ENCODE data around the gene WDR27.
"Not testable (repeated sequence)": the region's sequence is repeated elsewhere in the genome, so short reads cannot be mapped to it uniquely, and the experiment has no call there.

The WDR27 gene

GRCh38 chr6:169617562-169617961 is 84.3 kb downstream of the WDR27 start:
- H3F3A ChIP-seq (ENCODE audit: insufficient read depth, low read length) = no peaks in the 10 kb centered on the region
- H3K4me2 ChIP-seq (ENCODE audit: low read depth, low read length) = no peak overlapping the region
- H3K79me2 ChIP-seq (ENCODE audit: low read length) = no peaks in the 10 kb centered on the region
- H3K27ac ChIP-seq (ENCODE audit: low read length) = no peak overlapping the region
- no peak overlapping the region for H3K9ac ChIP-seq (ENCODE audit: low read length)
- H3K36me3 ChIP-seq (replicated peaks; ENCODE audit: insufficient read depth, low read length) = no peaks in the 10 kb centered on the region
- no peak overlapping the region for H2AFZ ChIP-seq (ENCODE audit: low read length)
- H3K9me3 ChIP-seq (replicated peaks; ENCODE audit: insufficient read depth, low read length) = no peaks in the 10 kb centered on the region
- TF ChIP-seq EZH2phosphoT487 (IDR thresholded peaks at IDR 0.05; ENCODE audit: low read length) = no peak
- TF ChIP-seq EZH2 (optimal IDR thresholded peaks at IDR 0.05; ENCODE audit: low read depth, low read length) = no peak
- TF ChIP-seq, protein P1, sequence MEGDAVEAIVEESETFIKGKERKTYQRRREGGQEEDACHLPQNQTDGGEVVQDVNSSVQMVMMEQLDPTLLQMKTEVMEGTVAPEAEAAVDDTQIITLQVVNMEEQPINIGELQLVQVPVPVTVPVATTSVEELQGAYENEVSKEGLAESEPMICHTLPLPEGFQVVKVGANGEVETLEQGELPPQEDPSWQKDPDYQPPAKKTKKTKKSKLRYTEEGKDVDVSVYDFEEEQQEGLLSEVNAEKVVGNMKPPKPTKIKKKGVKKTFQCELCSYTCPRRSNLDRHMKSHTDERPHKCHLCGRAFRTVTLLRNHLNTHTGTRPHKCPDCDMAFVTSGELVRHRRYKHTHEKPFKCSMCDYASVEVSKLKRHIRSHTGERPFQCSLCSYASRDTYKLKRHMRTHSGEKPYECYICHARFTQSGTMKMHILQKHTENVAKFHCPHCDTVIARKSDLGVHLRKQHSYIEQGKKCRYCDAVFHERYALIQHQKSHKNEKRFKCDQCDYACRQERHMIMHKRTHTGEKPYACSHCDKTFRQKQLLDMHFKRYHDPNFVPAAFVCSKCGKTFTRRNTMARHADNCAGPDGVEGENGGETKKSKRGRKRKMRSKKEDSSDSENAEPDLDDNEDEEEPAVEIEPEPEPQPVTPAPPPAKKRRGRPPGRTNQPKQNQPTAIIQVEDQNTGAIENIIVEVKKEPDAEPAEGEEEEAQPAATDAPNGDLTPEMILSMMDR (IDR thresholded peaks at IDR 0.05; ENCODE audit: low read length) = no peak
- H3K9me2 ChIP-seq (replicated peaks; ENCODE audit: insufficient read depth, low read length) = no peaks in the 10 kb centered on the region
- no peaks in the 10 kb centered on the region for H3K4me1 ChIP-seq (ENCODE audit: low read length)
- DNase-seq = no peak
- no peaks in the 10 kb centered on the region for H3K27me3 ChIP-seq (replicated peaks; ENCODE audit: insufficient read depth, low read length)
- H4K20me1 ChIP-seq (ENCODE audit: insufficient read depth, low read length) = no peaks in the 10 kb centered on the region
- H3K4me3 ChIP-seq (ENCODE audit: low read length) = no peak overlapping the region

GRCh38 chr6:169608609-169609008 is 93.2 kb downstream of the WDR27 start:
- H3K36me3 ChIP-seq (replicated peaks; ENCODE audit: insufficient read depth, low read length); H3K4me2 ChIP-seq (ENCODE audit: low read depth, low read length); DNase-seq; H3K4me1 ChIP-seq (ENCODE audit: low read length); H3K9me3 ChIP-seq (replicated peaks; ENCODE audit: insufficient read depth, low read length); H3K79me2 ChIP-seq (ENCODE audit: low read length); H3K27ac ChIP-seq (ENCODE audit: low read length); H3K9ac ChIP-seq (ENCODE audit: low read length); H3F3A ChIP-seq (ENCODE audit: insufficient read depth, low read length); H4K20me1 ChIP-seq (ENCODE audit: insufficient read depth, low read length); H3K27me3 ChIP-seq (replicated peaks; ENCODE audit: insufficient read depth, low read length); H3K4me3 ChIP-seq (ENCODE audit: low read length); H2AFZ ChIP-seq (ENCODE audit: low read length); H3K9me2 ChIP-seq (replicated peaks; ENCODE audit: insufficient read depth, low read length): not testable (repeated sequence)

GRCh38 chr6:169604076-169604475 is 97.8 kb downstream of the WDR27 start:
- Histone ChIP-seq H3F3A (ENCODE audit: insufficient read depth, low read length) (no peaks in the 10 kb centered on the region), H3K4me1 (ENCODE audit: low read length) (no peaks in the 10 kb centered on the region), H3K4me2 (ENCODE audit: low read depth, low read length) (no peak overlapping the region), H3K79me2 (ENCODE audit: low read length) (no peaks in the 10 kb centered on the region), H3K27ac (ENCODE audit: low read length) (no peak overlapping the region), H3K4me3 (ENCODE audit: low read length) (no peak overlapping the region), H3K9ac (ENCODE audit: low read length) (no peak overlapping the region), H3K9me2 (replicated peaks; ENCODE audit: insufficient read depth, low read length) (no peaks in the 10 kb centered on the region), H2AFZ (ENCODE audit: low read length) (no peak overlapping the region), H3K9me3 (replicated peaks; ENCODE audit: insufficient read depth, low read length) (no peaks in the 10 kb centered on the region), H3K27me3 (replicated peaks; ENCODE audit: insufficient read depth, low read length) (no peaks in the 10 kb centered on the region), H4K20me1 (ENCODE audit: insufficient read depth, low read length) (no peaks in the 10 kb centered on the region), H3K36me3 (replicated peaks; ENCODE audit: insufficient read depth, low read length) (no peaks in the 10 kb centered on the region)
- TF ChIP-seq, protein P1 (IDR thresholded peaks at IDR 0.05; ENCODE audit: low read length) = no peak
- no peak for TF ChIP-seq EZH2 (optimal IDR thresholded peaks at IDR 0.05; ENCODE audit: low read depth, low read length)
- TF ChIP-seq EZH2phosphoT487 (IDR thresholded peaks at IDR 0.05; ENCODE audit: low read length) = no peak
- no peak for DNase-seq

GRCh38 chr6:169601129-169601528 is 100.7 kb downstream of the WDR27 start:
- not testable (repeated sequence) for H3K27me3 ChIP-seq (replicated peaks; ENCODE audit: insufficient read depth, low read length); H3K4me2 ChIP-seq (ENCODE audit: low read depth, low read length); H4K20me1 ChIP-seq (ENCODE audit: insufficient read depth, low read length); H3K36me3 ChIP-seq (replicated peaks; ENCODE audit: insufficient read depth, low read length); H3K9me3 ChIP-seq (replicated peaks; ENCODE audit: insufficient read depth, low read length); H3K79me2 ChIP-seq (ENCODE audit: low read length); H3K4me3 ChIP-seq (ENCODE audit: low read length); H3K4me1 ChIP-seq (ENCODE audit: low read length); H3K9me2 ChIP-seq (replicated peaks; ENCODE audit: insufficient read depth, low read length); H3F3A ChIP-seq (ENCODE audit: insufficient read depth, low read length); H3K9ac ChIP-seq (ENCODE audit: low read length); DNase-seq; H2AFZ ChIP-seq (ENCODE audit: low read length); H3K27ac ChIP-seq (ENCODE audit: low read length)
